GM12878 (cell line): ENCODE measurements around the gene FAM162A. TPM values are rescaled to one million over a fixed set of nuclear protein-coding genes. Genes with fewer than 3 reads are reported as not detected.

Experiments used
- ATAC-seq: fragments of 200-7000 bp; cut with Tn5 transposase; 3 replicates; pipeline ENCODE4 v1.9.1; 2020; ENCODE audit warnings: mild to moderate bottlenecking, moderate library complexity
- BruUV-seq: library from RNA; stranded (reverse); fragments of 400-500 nt; replicated peaks from 2 replicates; lab custom pipeline; 2021; lab: Mats Ljungman, UMichigan
- CTCF ChIA-PET: fragments of 300-600 bp; sonication (Branson Sonifier 250); formaldehyde crosslinking; extraction: SDS; loops from one replicate; lab custom pipeline; 2021; ENCODE audit warnings: inconsistent platforms; lab: Yijun Ruan, JAX
- POLR2A ChIA-PET: fragments of 350-600 bp; formaldehyde crosslinking; extraction: SDS; loops from one replicate; lab custom pipeline; 2021; ENCODE audit warnings: inconsistent platforms; lab: Charles Lee
- RAD21 ChIA-PET: fragments of 300-600 bp; sonication (Branson Sonifier 250); formaldehyde crosslinking; loops from one replicate; lab custom pipeline; 2023; ENCODE audit warnings: antibody characterized with exemption; ENCODE audit not compliant: unreplicated experiment; lab: Charles Lee
- SMC1A ChIA-PET: fragments of 300-600 bp; sonication (Branson Sonifier 250); formaldehyde crosslinking; loops from one replicate; lab custom pipeline; 2023; ENCODE audit not compliant: unreplicated experiment, uncharacterized antibody; lab: Charles Lee
- DNase-seq: peaks from one replicate; pipeline ENCODE4 v3.0.0-alpha.2; 2011; ENCODE audit warnings: low read depth, low spot score
- FAIRE-seq: peaks from 3 replicates; lab custom pipeline; 2011; peaks lifted over from hg19 to GRCh38; lab: Jason Lieb, UNC
- H2AFZ ChIP-seq: 2 replicates; pipeline ENCODE4 v1.6.0; 2011; ENCODE audit warnings: low read depth, low read length, control low read depth; ENCODE audit not compliant: control insufficient read depth
- H3K27ac ChIP-seq: 2 replicates; pipeline ENCODE4 v1.5.1; 2011; ENCODE audit warnings: control low read depth; ENCODE audit not compliant: control insufficient read depth, insufficient read depth
- H3K27me3 ChIP-seq, 2 experiments: replicated peaks in 1 of 2; 2 replicates each; pipeline versions ENCODE4 v1.6.0 to v1.6.1; 2011; ENCODE audit warnings: low read length in 1 of 2; ENCODE audit not compliant: control insufficient read depth in 2 of 2, insufficient read depth in 2 of 2
- H3K36me3 ChIP-seq, 2 experiments: 2 replicates each; pipeline ENCODE4 v1.5.1; 2011; ENCODE audit warnings: low read length in 1 of 2; ENCODE audit not compliant: control insufficient read depth in 2 of 2, insufficient read depth in 2 of 2
- H3K4me1 ChIP-seq: 2 replicates; pipeline ENCODE4 v1.6.1; 2011; ENCODE audit warnings: mild to moderate bottlenecking, low read length, moderate library complexity, mixed read lengths; ENCODE audit not compliant: control insufficient read depth, insufficient read depth
- H3K4me2 ChIP-seq: 2 replicates; pipeline ENCODE4 v1.6.0; 2011; ENCODE audit warnings: control low read depth; ENCODE audit not compliant: control insufficient read depth, insufficient read depth
- H3K4me3 ChIP-seq: fragments of 200-600 bp; sonication (generic); 2 replicates; pipeline ENCODE4 v1.5.1; 2016
- H3K79me2 ChIP-seq: 2 replicates; pipeline ENCODE4 v1.6.0; 2011; ENCODE audit warnings: low read length; ENCODE audit not compliant: control insufficient read depth, insufficient read depth
- H3K9ac ChIP-seq: 2 replicates; pipeline ENCODE4 v1.8.0; 2011; ENCODE audit warnings: low read length, control low read depth, mixed read lengths; ENCODE audit not compliant: control insufficient read depth, insufficient read depth
- H3K9me3 ChIP-seq: replicated peaks from 3 replicates; pipeline ENCODE4 v1.5.1; 2011; ENCODE audit warnings: mild to moderate bottlenecking, low read length; ENCODE audit not compliant: control insufficient read depth, insufficient read depth
- H4K20me1 ChIP-seq: 2 replicates; pipeline ENCODE4 v1.6.0; 2011; ENCODE audit not compliant: control insufficient read depth, insufficient read depth
- BACH1 ChIP-seq: fragments of 450-650 bp; IDR thresholded peaks from 2 replicates; pipeline ENCODE4 v1.6.1; 2017; ENCODE audit warnings: mild to moderate bottlenecking, borderline replicate concordance
- BCL11A ChIP-seq: IDR thresholded peaks from 2 replicates; pipeline ENCODE4 v1.6.1; 2011; ENCODE audit warnings: low read depth, low read length
- CBX5 ChIP-seq: sonication (generic); IDR thresholded peaks from 2 replicates; pipeline ENCODE4 v1.6.1; 2016; ENCODE audit warnings: low read depth, moderate library complexity, mild to moderate bottlenecking, inconsistent platforms
- CREM ChIP-seq: IDR thresholded peaks from 2 replicates; pipeline ENCODE4 v1.6.1; 2014; ENCODE audit warnings: antibody characterized with exemption, low read depth
- EGR1 ChIP-seq, 2 experiments: IDR thresholded peaks; 1 replicate in 1 of 2; 2 replicates in 1 of 2; pipeline ENCODE4 v1.6.1; 2011 to 2012; ENCODE audit warnings: low read depth in 2 of 2, low read length in 2 of 2, borderline replicate concordance in 1 of 2, mild to moderate bottlenecking in 1 of 2, moderate library complexity in 1 of 2
- EZH2 ChIP-seq: IDR thresholded peaks from 2 replicates; pipeline ENCODE4 v1.6.1; 2012; ENCODE audit warnings: low read depth, mild to moderate bottlenecking, control low read depth, inconsistent platforms, low read length, borderline replicate concordance; ENCODE audit not compliant: control insufficient read depth
- KLF5 ChIP-seq: fragments of 450-650 bp; IDR thresholded peaks from 2 replicates; pipeline ENCODE4 v1.6.1; 2014; ENCODE audit warnings: mild to moderate bottlenecking; ENCODE audit not compliant: partially characterized antibody
- NBN ChIP-seq: fragments of 450-650 bp; IDR thresholded peaks from 2 replicates; pipeline ENCODE4 v1.6.1; 2016
- PAX8 ChIP-seq: fragments of 450-650 bp; IDR thresholded peaks from 2 replicates; pipeline ENCODE4 v1.6.1; 2017; ENCODE audit warnings: mild to moderate bottlenecking, moderate library complexity
- POLR2AphosphoS5 ChIP-seq: IDR thresholded peaks from 2 replicates; pipeline ENCODE4 v1.6.1; 2011; ENCODE audit warnings: mild to moderate bottlenecking, low read length, inconsistent platforms
- RAD21 ChIP-seq: IDR thresholded peaks from 2 replicates; pipeline ENCODE4 v1.6.1; 2011; ENCODE audit warnings: mild to moderate bottlenecking, low read depth, low read length, moderate library complexity; ENCODE audit not compliant: insufficient read depth
- RAD51 ChIP-seq: fragments of 450-650 bp; IDR thresholded peaks from 2 replicates; pipeline ENCODE4 v1.6.1; 2016; ENCODE audit warnings: moderate library complexity, mild to moderate bottlenecking, inconsistent platforms
- RELA ChIP-seq: fragments of 450-650 bp; IDR thresholded peaks from 2 replicates; pipeline ENCODE4 v1.8.0; 2014; ENCODE audit warnings: borderline replicate concordance; ENCODE audit not compliant: partially characterized antibody
- RELB ChIP-seq: fragments of 450-650 bp; IDR thresholded peaks from 2 replicates; pipeline ENCODE4 v1.6.1; 2017; ENCODE audit warnings: low read depth, mild to moderate bottlenecking, moderate library complexity
- SMAD5 ChIP-seq: IDR thresholded peaks from 2 replicates; pipeline ENCODE4 v1.6.1; 2016; ENCODE audit warnings: antibody characterized with exemption, low read depth
- SREBF2 ChIP-seq: IDR thresholded peaks from 2 replicates; pipeline ENCODE4 v1.6.1; 2012; ENCODE audit warnings: mild to moderate bottlenecking, low read length
- USF1 ChIP-seq: IDR thresholded peaks from 2 replicates; pipeline ENCODE4 v1.6.1; 2011; ENCODE audit warnings: borderline replicate concordance, low read depth, mild to moderate bottlenecking, moderate library complexity, mixed read lengths, low read length; ENCODE audit not compliant: insufficient read depth; ENCODE audit errors: extremely low read length
- YBX1 ChIP-seq: fragments of 450-650 bp; IDR thresholded peaks from 2 replicates; pipeline ENCODE4 v1.6.1; 2016; ENCODE audit warnings: antibody characterized with exemption
- ZNF622 ChIP-seq: fragments of 450-650 bp; IDR thresholded peaks from 2 replicates; pipeline ENCODE4 v1.6.1; 2017; ENCODE audit warnings: mild to moderate bottlenecking, inconsistent platforms
- WGBS: methylation state at CpG from one replicate; pipeline ENCODE4 v1.1.6; 2016; ENCODE audit warnings: low lambda C conversion rate; ENCODE audit not compliant: insufficient replicate concordance, insufficient coverage; ENCODE audit errors: missing lambda C conversion rate; 5-methylcytosine and 5-hydroxymethylcytosine counted together
- in situ Hi-C: fragments of 300-500 bp; cut with MboI; formaldehyde crosslinking; loops from 9 replicates; pipeline ENCODE4 v1.14.3; 2018; ENCODE audit warnings: mixed read lengths
- intact Hi-C: fragments of 100-400 bp; cut with micrococcal nuclease; formaldehyde crosslinking; loops from one replicate; pipeline ENCODE4 v1.14.2; 2022; ENCODE audit not compliant: unreplicated experiment
- polyA plus RNA-seq, 11 experiments: library from polyadenylated mRNA; depleted of rRNA in 4 of 11; unstranded in 6 of 11; stranded (reverse) in 5 of 11; fragments of >200 nt; fragmentation: Nextera tagmentation in 4 of 11; fragmentation: Illumina TruSeq in 1 of 11; extraction: Ambion mirVana in 4 of 11; extraction: Trizol in 1 of 11; gene quantifications; 1 replicate in 1 of 11; 2 replicates in 10 of 11; pipeline versions ENCODE4 v1.2.1 to v1.2.3, GENCODE V29; 2011 to 2016; ENCODE audit warnings: inconsistent platforms in 2 of 11, missing spikeins in 2 of 11, low read depth in 1 of 11
- total RNA-seq, 4 experiments: library from RNA; depleted of rRNA in 3 of 4; stranded (reverse); fragments of >200 nt in 3 of 4; fragmentation: Illumina TruSeq in 1 of 4; extraction: Trizol in 1 of 4; gene quantifications; 2 replicates each; pipeline versions ENCODE4 v1.2.1 to v1.2.3, GENCODE V29; 2013 to 2021

The FAM162A gene
- total and polyA plus RNA-seq, 10 of the 15 experiments (the other 5 are each of a cell fraction or from before 2014, with no cell fraction given), result 59.2 to 346 (median 149) TPM

- FAIRE-seq, result no peak
- SMC1A ChIA-PET, result interaction anchor here (0.6 to 7.4 kb wide), 4 partner anchors 19 to 622 kb away, joined by 3 to 70 read pairs (median 4); no protein-coding TSS in a partner anchor
- H3K36me3 ChIP-seq, result peaks cover 5 to 11% of the 10 kb centered on the region in 2 experiments; a peak in 3 of 4 replicates
Observed at GRCh38 chr3:122410111-122410510, 26.1 kb downstream of the FAM162A start.

More at GRCh38 chr3:122410111-122410510, 26.1 kb downstream of the FAM162A start:
- Histone ChIP-seq H3K27ac (no peak overlapping the region), H3K79me2 (peaks cover 13% of the 10 kb centered on the region), H2AFZ (no peak overlapping the region), H3K9ac (no peak overlapping the region), H3K4me3 (no peak overlapping the region), H3K27me3 (no peaks in the 10 kb centered on the region), H3K4me1 (peaks cover 8% of the 10 kb centered on the region; the same call in 1 of the 2 replicates), H3K4me2 (no peak overlapping the region), H4K20me1 (no peaks in the 10 kb centered on the region), H3K9me3 (no peaks in the 10 kb centered on the region)
- ChIA-PET POLR2A (no interaction called here), RAD21 (interaction anchor here (0.6 to 2.4 kb wide), 5 partner anchors 18 to 863 kb away, joined by 3 to 7 read pairs (median 4); partner anchors contain the start of gene FAM162A), CTCF (interaction anchor here (1.9 to 5.4 kb wide), 3 partner anchors 17 to 25 kb away, joined by 4 to 28 read pairs (median 12); partner anchors contain the start of gene FAM162A)
- in situ Hi-C loops, result no loop called here
- TF ChIP-seq PAX8 (no peak), BACH1 (no peak), RAD51 (no peak), CBX5 (no peak), SREBF2 (no peak), RELB (no peak), BCL11A (no peak), YBX1 (no peak), RELA (no peak), RAD21 (no peak), EGR1 (IDR thresholded peaks at IDR 0.05; ENCODE audit: borderline replicate concordance in 1 of 2, low read depth in 2 of 2, low read length in 2 of 2) (no peak), POLR2AphosphoS5 (no peak), KLF5 (no peak), USF1 (no peak), ZNF622 (no peak), EZH2 (no peak), SMAD5 (no peak), CREM (no peak), NBN (no peak)
- no TSS peak for BruUV-seq
- intact Hi-C loops, result no loop called here
- WGBS, result 96% methylated on average over 4 of the region's 4 CpGs
- ATAC-seq (no peak), DNase-seq (no peak)
